SU-DHL-6 (cell line): ENCODE results near the gene PLEKHM1.
"Not testable (repeated sequence)": the region's sequence is repeated elsewhere in the genome, so short reads cannot be mapped to it uniquely, and the experiment has no call there.

ENCODE experiments used
- CTCF ChIP-seq: fragments of 200-600 bp; sonication (generic); IDR thresholded peaks from one replicate; pipeline ENCODE4 v1.5.1; 2017; ENCODE audit warnings: antibody characterized with exemption, mild to moderate bottlenecking, low read length, moderate library complexity; ENCODE audit not compliant: insufficient read depth, poor library complexity, severe bottlenecking
- EZH2phosphoT487 ChIP-seq: fragments of 200-600 bp; sonication (generic), shearing (Covaris generic); conservative IDR thresholded peaks from 2 replicates; pipeline ENCODE4 v1.6.1; 2018; ENCODE audit warnings: mild to moderate bottlenecking, antibody characterized with exemption, low read length, moderate library complexity, mixed read lengths

GRCh38 chr17:45496507-45496906, 6.0 kb upstream of the PLEKHM1 start:
- not testable (repeated sequence) for TF ChIP-seq CTCF, EZH2phosphoT487
